SK-N-MC (cell line): ENCODE data around the gene KAT6B.

Experiments
- EZH2 ChIP-seq: fragments of 200-600 bp; sonication (generic); IDR thresholded peaks from one replicate; pipeline ENCODE4 v1.6.1; 2017; ENCODE audit warnings: antibody characterized with exemption
- POLR2AphosphoS5 ChIP-seq: IDR thresholded peaks from 2 replicates; pipeline ENCODE4 v1.6.1; 2012; ENCODE audit warnings: mild to moderate bottlenecking, low read depth, low read length, borderline replicate concordance

- TF ChIP-seq EZH2 (no peak), POLR2AphosphoS5 (no peak)
Measured at GRCh38 chr10:74993649-74994048, 167.2 kb downstream of the KAT6B start.
